Stimulated activated naive CD8-positive, alpha-beta T cell treated with anti-CD3 and anti-CD28 coated beads, Interleukin-15, amount 100 ng/mL, for 72 hours (primary cell): ENCODE data around the gene IKBKG.
A peak's percentile ranks its signal among the peaks of the same experiment; 100 is the strongest.
"Not testable (repeated sequence)": the region's sequence is repeated elsewhere in the genome, so short reads cannot be mapped to it uniquely, and the experiment has no call there.

ENCODE experiments used
- ATAC-seq: fragments of 150-1000 bp; cut with Tn5 transposase; 2 replicates; pipeline ENCODE4 v1.10.0; 2021; ENCODE audit warnings: mild to moderate bottlenecking, moderate library complexity
- DNase-seq, 2 donors: peaks; one replicate each; pipeline ENCODE4 v3.0.0; 2021 to 2022
- H3K27ac Mint-ChIP-seq, 2 donors: one replicate each; pipeline ENCODE4 v1.8.0; 2022; ENCODE audit warnings: mild to moderate bottlenecking in 2 of 2, mixed read lengths in 2 of 2, moderate library complexity in 2 of 2
- H3K27me3 Mint-ChIP-seq: one replicate; pipeline ENCODE4 v1.8.0; 2022; ENCODE audit warnings: mixed read lengths
- H3K4me1 Mint-ChIP-seq: one replicate; pipeline ENCODE4 v1.8.0; 2022; ENCODE audit warnings: mild to moderate bottlenecking, mixed read lengths
- H3K4me3 Mint-ChIP-seq, 2 donors: one replicate each; pipeline ENCODE4 v1.8.0; 2022; ENCODE audit warnings: mild to moderate bottlenecking in 2 of 2, mixed read lengths in 2 of 2, moderate library complexity in 1 of 2
- H3K9me3 Mint-ChIP-seq, 2 donors: one replicate each; pipeline ENCODE4 v1.8.0; 2022; ENCODE audit warnings: mixed read lengths in 2 of 2

IKBKG gene, protein sequence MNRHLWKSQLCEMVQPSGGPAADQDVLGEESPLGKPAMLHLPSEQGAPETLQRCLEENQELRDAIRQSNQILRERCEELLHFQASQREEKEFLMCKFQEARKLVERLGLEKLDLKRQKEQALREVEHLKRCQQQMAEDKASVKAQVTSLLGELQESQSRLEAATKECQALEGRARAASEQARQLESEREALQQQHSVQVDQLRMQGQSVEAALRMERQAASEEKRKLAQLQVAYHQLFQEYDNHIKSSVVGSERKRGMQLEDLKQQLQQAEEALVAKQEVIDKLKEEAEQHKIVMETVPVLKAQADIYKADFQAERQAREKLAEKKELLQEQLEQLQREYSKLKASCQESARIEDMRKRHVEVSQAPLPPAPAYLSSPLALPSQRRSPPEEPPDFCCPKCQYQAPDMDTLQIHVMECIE

DNA sequence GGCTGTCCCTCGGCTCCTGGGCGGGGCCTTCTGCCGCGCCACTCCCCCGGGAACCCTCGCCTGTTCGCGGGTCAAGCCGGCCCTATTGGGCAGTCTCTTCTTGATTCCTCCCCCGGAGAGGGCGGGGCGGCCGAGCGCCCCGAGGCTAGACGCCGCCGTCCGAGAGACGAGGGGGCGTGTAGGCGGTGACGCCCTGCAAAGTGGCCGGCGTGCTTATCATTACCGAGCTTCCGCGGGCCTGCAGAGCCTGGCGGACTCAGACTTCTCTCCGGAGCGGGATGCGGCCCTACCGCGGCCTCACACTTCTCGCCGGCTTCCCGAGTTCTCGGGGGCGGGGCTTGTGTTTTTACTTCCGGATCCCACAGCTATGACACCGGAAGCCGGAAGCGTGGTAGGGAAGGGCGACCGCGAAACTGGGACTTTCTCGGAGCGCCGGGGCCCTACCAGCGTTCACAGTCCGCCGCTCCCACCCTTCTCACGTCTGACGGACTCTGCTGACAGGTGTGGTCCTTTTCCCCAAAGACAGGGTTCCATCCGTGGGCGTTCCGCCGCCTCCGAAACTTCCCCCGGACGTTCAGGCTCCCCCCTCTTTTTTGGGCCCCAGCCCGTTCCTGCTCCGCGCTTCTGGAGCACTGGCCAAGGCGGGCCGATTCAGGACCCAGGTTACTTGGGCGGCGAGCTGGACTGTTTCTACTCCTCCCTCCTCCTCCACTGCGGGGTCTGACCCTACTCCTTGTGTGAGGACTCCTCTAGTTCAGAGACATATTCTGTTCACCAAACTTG, at the start of gene IKBKG:
Gene IKBKG (plus strand): TSS at position 376 of the 783 bp plus-strand sequence. CDS start 4,383 bp downstream, outside the sequence.
- H3K4me1 Mint-ChIP-seq: peaks cover 69% of the 10 kb centered on the region
- no peaks in the 10 kb centered on the region for H3K9me3 Mint-ChIP-seq
- H3K4me3 Mint-ChIP-seq: peak within 1 kb of the TSS; percentile 84 to 99

DNA sequence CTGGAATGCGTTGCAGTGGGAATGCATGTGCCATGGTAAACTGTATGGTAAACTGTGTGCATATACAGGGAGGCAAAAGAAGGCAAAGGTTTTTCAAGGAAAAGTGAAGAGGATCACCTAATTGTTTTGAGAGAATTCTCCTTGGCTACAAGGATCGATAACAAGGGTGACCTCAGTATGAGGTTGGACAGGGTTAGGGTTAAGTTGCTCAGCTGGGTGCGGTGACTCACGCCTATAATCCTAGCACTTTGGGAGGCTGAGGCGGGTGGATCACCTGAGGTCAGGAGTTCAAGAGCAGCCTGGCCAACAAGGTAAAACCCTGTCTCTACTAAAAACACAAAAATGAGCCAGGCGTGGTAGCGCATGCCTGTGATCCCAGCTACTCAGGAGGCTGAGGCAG, 46.0 kb upstream of the IKBKG start:
- DNase-seq, H3K4me3 Mint-ChIP-seq, H3K4me1 Mint-ChIP-seq, H3K9me3 Mint-ChIP-seq, H3K27ac Mint-ChIP-seq, H3K27me3 Mint-ChIP-seq, ATAC-seq: not testable (repeated sequence)

More for the DNA sequence above, at the start of gene IKBKG:
- ATAC-seq (peak; percentile 82), DNase-seq (peak; percentile 92 to 93)
- H3K27me3 Mint-ChIP-seq: no peaks in the 10 kb centered on the region
- peak within 1 kb of the TSS; percentile 94 to 96 for H3K27ac Mint-ChIP-seq

DNA sequence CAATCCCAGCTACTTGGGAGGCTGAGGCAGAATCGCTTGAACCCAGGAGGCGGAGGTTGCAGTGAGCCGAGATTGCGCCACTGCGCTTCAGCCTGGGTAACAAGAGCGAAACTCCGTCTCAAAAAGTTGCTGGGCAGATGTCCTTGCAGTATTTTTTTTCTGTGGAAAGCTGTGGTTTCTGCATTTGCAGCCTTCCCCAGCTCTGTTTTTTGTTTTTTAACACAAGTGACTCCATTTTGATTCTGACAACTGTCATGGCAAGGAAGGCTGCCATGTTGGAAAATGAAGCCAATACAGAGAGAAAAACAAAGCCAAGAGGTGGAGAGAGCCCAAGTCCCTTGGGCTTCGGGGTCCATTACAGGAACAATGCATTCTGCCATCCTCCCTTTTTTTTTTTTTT, 45.3 kb upstream of the IKBKG start:
- no peak overlapping the region for H3K4me3 Mint-ChIP-seq
- no peak for ATAC-seq
- H3K4me1 Mint-ChIP-seq: no peaks in the 10 kb centered on the region
- no peak for DNase-seq
- H3K9me3 Mint-ChIP-seq: no peaks in the 10 kb centered on the region
- H3K27me3 Mint-ChIP-seq: no peaks in the 10 kb centered on the region
- no peak overlapping the region for H3K27ac Mint-ChIP-seq

DNA sequence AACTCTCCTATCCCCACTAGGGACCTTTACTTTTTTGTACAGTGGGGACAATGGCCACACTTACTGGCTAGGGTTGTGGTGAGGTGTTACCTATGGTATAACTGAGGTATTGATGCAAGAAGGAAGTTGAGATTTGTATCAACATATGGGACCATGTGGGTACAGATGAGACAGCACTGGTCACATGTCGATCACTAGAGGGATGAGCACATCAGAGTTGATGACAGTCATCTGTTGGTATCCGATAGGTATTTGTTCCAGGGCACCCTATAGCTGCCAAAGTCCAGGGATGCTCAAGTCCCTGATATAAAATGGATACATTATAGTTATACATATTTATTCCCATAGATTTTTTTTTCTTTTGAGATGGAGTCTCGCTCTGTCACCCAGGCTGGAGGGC, 44.4 kb upstream of the IKBKG start:
- no peaks in the 10 kb centered on the region for H3K27me3 Mint-ChIP-seq
- H3K27ac Mint-ChIP-seq: no peak overlapping the region
- ATAC-seq: peak; percentile 35

DNA sequence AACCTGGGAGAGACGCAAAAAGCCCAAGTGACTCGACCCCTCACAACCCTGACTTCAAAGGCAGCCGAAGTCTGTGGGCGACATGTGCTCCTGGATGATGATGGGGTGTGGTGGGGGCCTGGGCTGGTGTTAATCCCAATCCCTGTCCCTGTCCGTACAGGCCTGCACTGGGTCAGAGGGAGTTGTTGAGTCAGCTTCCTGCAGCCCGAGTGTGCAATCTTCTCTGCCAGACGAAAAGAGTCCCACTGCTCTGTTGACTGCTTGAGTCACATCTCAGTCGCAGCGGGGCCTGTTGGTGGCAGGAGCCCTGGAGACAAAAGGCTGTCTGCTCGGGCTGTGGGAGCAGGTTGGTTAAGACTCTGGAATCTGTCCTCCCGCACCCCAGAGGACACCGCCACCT, 41.7 kb upstream of the IKBKG start:
- Mint-ChIP-seq H3K27ac (no peak overlapping the region), H3K9me3 (no peaks in the 10 kb centered on the region), H3K27me3 (no peaks in the 10 kb centered on the region), H3K4me3 (no peak overlapping the region), H3K4me1 (peaks cover 16% of the 10 kb centered on the region)
- ATAC-seq: no peak
- no peak for DNase-seq

More for the DNA sequence above, 44.4 kb upstream of the IKBKG start:
- H3K4me1 Mint-ChIP-seq: no peaks in the 10 kb centered on the region
- H3K9me3 Mint-ChIP-seq: no peaks in the 10 kb centered on the region
- no peak overlapping the region for H3K4me3 Mint-ChIP-seq
- DNase-seq: no peak

DNA sequence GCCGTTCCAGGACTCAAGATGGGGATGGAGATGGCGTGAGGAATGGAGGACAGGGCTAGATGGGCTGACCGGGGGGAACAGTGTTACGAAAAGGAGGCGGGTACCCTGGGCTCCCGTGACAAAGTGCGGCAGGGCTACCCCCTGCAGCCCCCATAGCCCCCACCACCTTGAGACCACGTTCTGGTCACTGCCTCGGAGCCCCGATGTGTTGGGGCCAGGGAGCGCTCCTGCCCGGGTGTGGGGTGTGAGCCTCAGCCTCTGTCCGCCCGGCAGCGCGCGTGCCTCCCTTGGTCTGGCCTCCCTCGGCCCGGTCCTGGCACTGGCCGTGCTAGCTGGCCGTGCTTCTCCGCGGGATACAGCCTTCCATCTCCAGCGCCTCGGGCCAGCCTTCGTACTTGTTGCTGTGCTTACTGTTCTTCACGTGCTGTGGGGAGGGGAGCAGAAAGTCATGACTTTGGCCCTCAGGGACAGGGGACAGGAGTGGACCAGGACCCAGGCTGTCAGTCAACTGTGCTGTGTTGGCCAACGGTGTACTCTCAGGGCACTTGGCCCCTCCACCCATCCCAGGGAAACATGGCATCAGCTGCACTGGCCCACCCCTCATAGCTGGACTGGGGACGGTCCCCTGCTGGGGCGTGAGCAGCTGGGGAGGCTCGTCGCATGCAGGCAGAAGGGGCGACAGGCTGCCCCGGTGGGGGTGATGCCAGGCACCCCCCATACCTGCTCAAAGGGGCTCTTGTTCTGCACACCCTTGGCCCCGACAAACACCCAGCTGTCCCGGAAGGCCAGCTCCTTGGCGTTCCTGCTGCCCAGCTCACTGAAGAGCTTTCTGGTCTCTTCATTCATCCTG, 40.7 kb upstream of the IKBKG start:
- H3K27me3 Mint-ChIP-seq: no peaks in the 10 kb centered on the region
- H3K27ac Mint-ChIP-seq: no peak overlapping the region
- no peaks in the 10 kb centered on the region for H3K9me3 Mint-ChIP-seq
- DNase-seq: no peak
- peaks cover 26% of the 10 kb centered on the region for H3K4me1 Mint-ChIP-seq
- no peak overlapping the region for H3K4me3 Mint-ChIP-seq
- no peak for ATAC-seq

DNA sequence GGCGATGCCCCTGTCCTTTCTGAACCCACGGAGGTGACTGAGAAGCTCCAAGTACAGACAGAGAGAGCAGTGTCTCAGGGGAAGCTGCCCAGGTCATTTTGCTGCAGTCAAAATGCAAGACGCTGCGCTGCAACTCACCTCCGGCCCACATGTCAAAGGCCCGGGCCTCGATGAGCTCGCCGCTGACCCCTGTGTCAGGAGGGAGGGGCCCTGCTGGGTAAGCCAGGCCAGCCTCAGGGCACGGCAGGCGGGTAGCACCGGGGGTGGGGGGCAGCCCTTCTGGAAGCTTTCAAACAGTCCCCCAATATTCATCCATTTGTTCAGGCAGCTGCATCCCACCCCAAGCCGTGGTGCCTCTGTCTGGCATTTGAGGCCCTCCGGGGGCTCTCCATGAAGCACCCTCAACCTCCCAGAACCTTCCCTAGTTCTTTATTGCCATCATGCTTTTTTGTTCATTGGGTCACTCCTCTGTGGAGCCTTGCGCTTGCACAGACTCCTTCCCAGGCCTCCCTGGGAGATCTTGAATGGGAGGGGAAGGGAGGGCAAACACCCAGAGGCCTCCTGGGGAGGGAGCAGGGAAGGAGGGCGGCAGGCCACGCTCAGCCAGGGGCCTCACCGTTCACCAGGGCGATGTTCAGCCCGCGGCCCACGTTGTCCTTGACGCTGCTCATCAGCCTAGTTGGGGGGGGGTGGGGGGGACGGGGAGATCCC, 39.6 kb upstream of the IKBKG start:
- no peaks in the 10 kb centered on the region for H3K9me3 Mint-ChIP-seq
- H3K27ac Mint-ChIP-seq: peak overlapping the region in 1 of 2 donors; percentile 48
- no peaks in the 10 kb centered on the region for H3K27me3 Mint-ChIP-seq
- ATAC-seq: no peak
- no peak for DNase-seq
- no peak overlapping the region for H3K4me3 Mint-ChIP-seq
- peaks cover 36% of the 10 kb centered on the region for H3K4me1 Mint-ChIP-seq

DNA sequence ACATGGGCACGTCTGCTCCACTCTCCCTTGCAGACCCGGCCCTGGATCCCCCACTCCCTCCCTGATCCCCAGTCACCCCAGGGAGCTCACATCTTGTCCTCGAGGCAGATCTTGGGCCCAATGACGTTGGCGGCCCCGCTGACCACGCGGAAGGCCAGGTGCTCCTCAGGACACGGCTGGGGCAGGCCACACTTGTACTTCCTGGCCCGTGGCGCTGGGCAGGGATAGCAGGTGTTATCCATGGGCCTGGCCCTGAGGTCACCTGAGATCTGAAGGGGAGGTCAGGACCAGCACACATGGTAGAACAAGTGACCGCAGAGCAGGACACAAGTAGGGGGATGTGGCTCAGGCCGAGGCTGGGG, 39.1 kb upstream of the IKBKG start:
- no peaks in the 10 kb centered on the region for H3K27me3 Mint-ChIP-seq
- H3K27ac Mint-ChIP-seq: no peak overlapping the region

DNA sequence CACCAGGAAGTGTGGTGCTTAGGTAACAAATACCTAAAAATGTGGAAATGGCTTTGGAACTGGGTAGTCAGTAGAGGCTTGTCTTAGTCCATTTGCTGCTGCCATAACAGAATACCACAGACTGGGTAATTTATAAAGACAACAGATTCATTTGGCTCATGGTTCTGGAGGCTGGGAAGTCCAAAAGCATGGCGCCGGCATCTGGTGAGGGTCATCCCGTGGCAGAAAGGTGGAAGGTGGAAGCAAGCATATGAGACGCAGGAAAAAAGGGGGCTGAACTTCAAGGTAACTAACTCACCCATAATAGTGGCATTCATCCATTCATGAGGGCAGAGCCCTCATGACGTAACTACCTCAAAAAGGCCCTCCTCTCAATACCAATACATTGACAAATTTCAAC, 38.0 kb upstream of the IKBKG start:
- Mint-ChIP-seq H3K4me3 (no peak overlapping the region), H3K27me3 (no peaks in the 10 kb centered on the region), H3K9me3 (no peaks in the 10 kb centered on the region), H3K4me1 (peaks cover 47% of the 10 kb centered on the region), H3K27ac (no peak overlapping the region)
- ATAC-seq (no peak), DNase-seq (no peak)

More for the DNA sequence above, 39.1 kb upstream of the IKBKG start:
- Mint-ChIP-seq H3K9me3 (no peaks in the 10 kb centered on the region), H3K4me3 (no peak overlapping the region), H3K4me1 (peaks cover 37% of the 10 kb centered on the region)
- ATAC-seq (no peak), DNase-seq (no peak)

DNA sequence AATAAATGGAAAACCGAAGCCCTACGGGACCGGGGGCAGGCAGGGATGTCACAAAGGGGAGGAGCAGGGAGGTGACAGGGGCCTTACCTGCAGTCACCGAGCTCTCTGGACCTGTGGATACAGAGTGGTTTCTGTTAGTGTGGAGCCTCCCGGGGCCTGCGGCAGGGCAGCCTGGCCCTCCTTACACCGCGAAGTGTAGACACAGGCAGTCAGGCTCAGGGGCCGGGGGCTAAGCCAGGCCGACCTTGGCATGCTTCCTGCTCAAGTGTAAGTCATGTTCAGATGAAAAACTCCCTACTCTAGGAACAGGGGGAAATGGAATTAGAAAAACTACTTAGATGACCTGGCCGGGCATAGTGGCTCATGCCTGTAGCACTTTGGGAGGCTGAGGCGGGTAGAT, 35.7 kb upstream of the IKBKG start:
- Mint-ChIP-seq H3K27me3 (no peaks in the 10 kb centered on the region), H3K27ac (peak overlapping the region; percentile 72 to 88), H3K4me1 (peaks cover 61% of the 10 kb centered on the region), H3K9me3 (no peaks in the 10 kb centered on the region), H3K4me3 (peak overlapping the region; percentile 50 to 65)
- no peak for ATAC-seq
- no peak for DNase-seq

DNA sequence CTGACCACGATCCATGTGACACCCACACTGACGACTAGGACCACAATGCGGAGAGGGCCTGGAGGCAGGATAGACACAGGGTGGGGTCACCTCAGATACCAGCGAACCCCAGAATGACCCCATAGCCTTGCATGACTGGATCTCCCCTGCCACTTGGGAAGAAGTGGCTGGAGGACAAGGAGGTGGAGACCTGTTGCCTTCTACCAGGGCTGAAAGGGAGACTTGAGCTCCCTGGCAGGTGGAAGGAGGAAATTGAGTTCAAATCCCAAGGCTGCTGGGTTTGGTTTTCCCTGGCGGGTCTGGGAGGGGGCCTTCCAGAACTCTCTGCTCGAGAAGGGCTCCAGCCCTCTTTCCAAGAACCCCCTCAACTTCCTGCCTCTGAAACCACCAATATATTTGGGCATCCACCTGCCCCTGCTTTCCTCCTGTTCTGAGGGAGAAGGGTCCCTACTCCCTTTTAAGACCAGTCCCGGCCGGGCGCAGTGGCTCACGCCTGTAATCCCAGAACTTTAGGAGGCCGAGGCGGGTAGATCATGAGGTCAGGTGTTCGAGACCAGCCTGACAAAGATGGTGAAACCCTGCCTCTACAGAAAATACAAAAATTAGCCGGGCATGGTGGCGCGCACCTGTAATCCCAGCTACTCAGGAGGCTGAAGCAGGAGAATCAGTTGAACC, 34.4 kb upstream of the IKBKG start:
- Mint-ChIP-seq H3K9me3 (no peaks in the 10 kb centered on the region), H3K27ac (peak overlapping the region in 1 of 2 donors; percentile 12), H3K27me3 (no peaks in the 10 kb centered on the region), H3K4me1 (peaks cover 70% of the 10 kb centered on the region), H3K4me3 (no peak overlapping the region)
- DNase-seq (no peak), ATAC-seq (no peak)

DNA sequence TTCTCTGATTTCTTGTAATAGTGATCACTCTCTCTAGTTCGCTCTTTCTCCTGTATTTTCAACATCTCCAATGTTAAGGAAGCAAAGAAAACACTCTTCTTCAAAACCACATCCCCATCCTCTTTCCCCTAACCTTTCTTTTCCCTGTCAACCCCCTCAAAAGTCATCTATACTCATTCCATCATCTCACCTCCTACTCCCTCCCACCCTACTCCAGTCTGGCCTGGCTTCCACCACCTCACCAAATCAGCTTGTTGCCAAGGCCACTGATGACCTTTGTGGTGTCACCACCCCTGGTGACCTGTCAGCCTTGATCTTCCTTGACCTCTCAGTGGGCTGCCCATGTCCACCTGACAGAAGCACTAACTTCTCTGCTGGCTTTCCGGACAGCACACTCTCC, 33.7 kb upstream of the IKBKG start:
- ATAC-seq: no peak
- H3K9me3 Mint-ChIP-seq: no peaks in the 10 kb centered on the region
- no peaks in the 10 kb centered on the region for H3K27me3 Mint-ChIP-seq
- peaks cover 67% of the 10 kb centered on the region for H3K4me1 Mint-ChIP-seq
- H3K4me3 Mint-ChIP-seq: peak overlapping the region; percentile 53 to 64
- DNase-seq: no peak
- H3K27ac Mint-ChIP-seq: peak overlapping the region in 1 of 2 donors; percentile 92

DNA sequence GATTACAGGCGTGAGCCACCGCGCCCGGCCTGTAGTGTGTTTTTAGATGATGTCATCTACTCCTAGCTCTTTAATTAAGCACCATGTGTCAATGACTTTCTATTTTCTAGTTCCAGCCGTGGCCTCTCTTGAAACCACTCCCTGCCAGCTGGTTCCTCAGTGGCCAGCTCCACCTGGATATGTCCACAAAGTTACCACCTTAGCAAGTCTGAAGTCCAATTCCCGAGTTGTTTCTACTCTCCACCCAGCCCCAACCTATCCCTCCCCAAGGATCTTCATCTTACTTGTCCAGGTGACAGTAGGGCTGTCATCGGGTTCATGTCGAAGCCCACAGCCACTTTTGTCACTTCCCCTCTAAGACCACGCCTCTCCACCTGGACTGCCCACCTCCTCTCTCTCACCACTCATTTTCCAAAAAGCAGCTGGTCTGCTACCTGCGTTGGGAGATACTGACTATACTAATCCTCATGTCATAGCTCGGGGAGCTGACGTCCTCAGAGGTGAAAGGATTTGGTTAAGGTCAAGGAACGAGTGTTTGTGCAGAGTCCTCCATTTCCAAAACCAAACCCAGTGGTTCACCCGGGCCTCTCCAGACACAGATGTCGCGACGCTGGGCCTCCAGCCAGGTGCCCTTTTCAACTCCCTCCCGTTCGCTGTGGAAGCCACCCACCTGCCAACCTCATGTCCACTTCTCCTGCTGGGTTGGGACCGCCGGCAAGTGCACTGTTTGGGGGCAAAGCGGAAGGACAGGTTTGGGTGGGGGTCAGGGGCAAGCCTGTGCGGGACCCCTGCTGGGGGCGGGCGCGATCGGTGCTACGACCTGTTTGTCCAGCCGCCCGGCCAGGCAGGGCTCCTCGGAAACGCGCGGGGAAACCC, 32.1 kb upstream of the IKBKG start:
- peak overlapping the region; percentile 86 to 96 for H3K27ac Mint-ChIP-seq
- no peaks in the 10 kb centered on the region for H3K27me3 Mint-ChIP-seq
- H3K9me3 Mint-ChIP-seq: no peaks in the 10 kb centered on the region
- peak; percentile 10 to 16 for DNase-seq
- peak overlapping the region; percentile 90 to 96 for H3K4me3 Mint-ChIP-seq
- ATAC-seq: peak; percentile 16
- H3K4me1 Mint-ChIP-seq: peaks cover 56% of the 10 kb centered on the region
